ENCODE results near the gene NEK7.
"Not testable (repeated sequence)": the region's sequence is repeated elsewhere in the genome, so short reads cannot be mapped to it uniquely, and the experiment has no call there.

Gene NEK7

GRCh38 chr1:198171667-198172540 is 15.1 kb downstream of the NEK7 start:
- DNase-seq (ENCODE audit: low read depth) = no peak

GRCh38 chr1:198173832-198174231 is 17.0 kb downstream of the NEK7 start:
- no peak for DNase-seq (ENCODE audit: low read depth)

GRCh38 chr1:198174297-198174696 is 17.5 kb downstream of the NEK7 start:
- DNase-seq (ENCODE audit: low read depth) = no peak

DNA sequence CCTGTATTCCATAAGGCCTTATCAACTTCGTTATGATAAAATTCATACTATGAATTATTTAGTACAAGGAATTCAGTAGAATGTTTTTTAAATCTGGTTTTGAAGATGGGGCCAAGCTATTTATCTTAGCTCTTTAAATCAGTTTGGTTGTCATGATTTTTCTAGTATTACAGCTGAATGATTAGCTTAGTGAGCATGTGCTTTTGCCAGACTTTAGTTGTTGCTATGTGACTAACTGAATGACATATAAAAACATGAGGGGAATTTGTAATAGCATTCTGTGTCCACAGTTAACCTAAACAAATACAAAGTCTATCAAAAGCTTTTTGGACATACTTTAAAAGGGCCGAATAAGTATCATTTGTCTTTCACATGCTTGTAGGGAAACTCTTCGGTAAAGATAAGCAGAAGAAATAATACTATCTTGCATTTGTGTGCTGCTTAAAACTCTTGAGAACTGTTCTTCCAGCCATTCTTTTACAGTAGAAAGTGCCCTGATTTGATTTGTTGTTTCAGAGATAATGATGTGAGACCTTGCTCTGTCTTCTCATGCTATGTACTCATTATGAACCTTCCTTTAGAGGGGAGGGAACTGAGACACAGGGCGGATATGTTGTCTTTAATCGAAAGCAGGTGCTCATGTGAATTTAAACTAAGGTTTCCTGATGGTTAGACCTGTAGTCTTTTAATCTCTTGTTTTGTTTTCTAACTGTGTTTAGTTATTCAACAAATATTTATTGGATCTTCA is 18.8 kb downstream of the NEK7 start:
- DNase-seq (ENCODE audit: low read depth) = no peak

DNA sequence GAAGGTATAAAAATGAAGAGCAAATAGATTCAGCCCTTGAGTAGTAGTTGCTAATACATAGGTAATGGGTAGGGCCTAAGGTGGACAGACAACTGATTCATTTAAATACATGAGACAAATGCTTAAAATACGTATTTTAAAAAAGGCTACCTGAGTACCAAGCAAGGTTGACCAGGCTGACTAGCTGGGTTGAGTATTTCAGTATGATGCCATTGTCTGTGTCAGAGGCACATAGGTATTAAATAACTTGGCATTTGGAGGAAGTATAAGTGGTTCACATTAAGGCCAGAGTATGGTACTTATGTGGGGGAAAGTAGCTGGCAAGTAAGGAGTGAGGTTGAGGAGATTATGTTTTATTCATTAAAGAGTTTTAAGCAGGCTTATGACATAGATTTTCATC is 19.4 kb downstream of the NEK7 start:
- no peak for DNase-seq (ENCODE audit: low read depth)

DNA sequence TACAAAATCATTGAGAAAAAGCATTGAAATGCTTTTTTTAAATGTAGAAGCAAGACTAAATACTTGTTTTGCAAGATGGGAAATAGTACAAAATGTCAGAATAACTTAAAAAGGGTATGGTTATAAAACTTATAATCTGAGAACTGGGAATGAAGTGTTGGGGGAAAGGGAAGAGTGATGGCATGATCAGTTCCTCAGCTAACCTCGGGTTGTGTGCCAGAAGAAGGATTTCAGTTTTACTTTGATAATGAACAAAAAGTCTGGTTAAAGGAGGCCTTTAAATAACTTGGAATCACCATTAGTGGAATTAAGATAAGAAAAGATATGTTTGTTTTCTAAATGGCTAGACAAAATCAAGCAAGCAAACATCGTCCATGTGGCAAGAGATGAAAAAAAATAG is 20.7 kb downstream of the NEK7 start:
- DNase-seq (ENCODE audit: low read depth) = no peak

GRCh38 chr1:198178615-198179014 is 21.8 kb downstream of the NEK7 start:
- DNase-seq (ENCODE audit: low read depth) = no peak

DNA sequence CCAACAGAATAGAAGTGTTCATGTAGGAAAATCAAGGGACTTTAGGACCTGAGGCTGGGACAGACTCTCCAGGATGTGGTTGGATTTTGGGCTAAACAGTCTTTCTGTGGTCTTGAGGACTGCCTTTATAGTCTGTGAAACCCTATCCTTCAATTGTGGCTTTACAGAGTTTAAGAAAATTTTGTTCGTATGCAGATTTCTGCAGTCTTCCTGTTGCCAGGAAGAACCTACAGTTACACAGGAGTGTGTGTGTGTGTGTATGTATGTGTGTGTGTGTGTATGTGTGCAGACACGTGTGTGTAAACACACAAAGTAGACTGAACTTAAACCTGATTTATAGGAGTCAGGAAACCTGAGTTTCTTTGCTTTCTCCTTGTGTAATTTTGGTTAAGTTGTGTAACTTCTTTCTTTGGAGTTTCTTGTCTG is 22.8 kb downstream of the NEK7 start:
- no peak for DNase-seq (ENCODE audit: low read depth)

DNA sequence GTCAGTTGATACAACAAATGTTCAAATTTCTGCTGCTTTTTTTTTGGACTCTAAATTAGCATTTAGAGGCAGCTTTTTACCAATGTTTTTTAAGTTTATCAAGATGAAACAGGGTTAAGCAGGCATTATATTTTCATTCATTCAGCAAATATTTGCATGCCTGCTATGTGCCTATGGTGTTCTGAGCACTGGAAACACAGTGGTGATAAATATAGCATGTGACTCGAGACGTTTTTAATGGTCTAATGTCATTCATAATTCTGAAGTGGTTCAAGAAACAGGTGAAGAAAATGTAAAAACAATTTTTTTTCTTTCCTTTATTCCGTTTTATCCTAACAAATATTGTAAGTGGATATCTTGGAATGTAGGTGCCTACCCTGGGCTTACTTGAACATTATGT is 26.8 kb downstream of the NEK7 start:
- DNase-seq (ENCODE audit: low read depth) = no peak

DNA sequence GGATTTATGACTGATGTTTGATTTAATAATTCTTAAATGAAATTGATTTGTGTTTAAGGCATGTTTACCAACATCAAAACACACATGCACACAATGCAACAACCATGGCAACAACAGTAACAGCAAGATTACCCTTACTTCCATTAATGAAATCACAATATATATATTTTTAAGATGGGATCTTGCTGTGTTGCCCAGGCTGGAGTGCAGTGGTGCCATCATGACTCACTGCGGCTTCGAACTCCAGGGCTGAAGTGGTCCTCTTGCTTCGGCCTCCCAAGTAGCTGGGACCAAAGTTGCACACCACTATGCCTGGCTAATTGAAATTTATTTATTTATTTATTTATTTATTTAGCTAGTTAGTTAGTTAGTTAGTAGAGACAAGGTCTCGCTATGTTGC is 27.7 kb downstream of the NEK7 start:
- DNase-seq (ENCODE audit: low read depth) = no peak

GRCh38 chr1:198185146-198185545 is 28.3 kb downstream of the NEK7 start:
- DNase-seq (ENCODE audit: low read depth) = no peak

- DNase-seq (ENCODE audit: low read depth) = no peak
Observed at GRCh38 chr1:198185759-198186158, 29.0 kb downstream of the NEK7 start.

DNA sequence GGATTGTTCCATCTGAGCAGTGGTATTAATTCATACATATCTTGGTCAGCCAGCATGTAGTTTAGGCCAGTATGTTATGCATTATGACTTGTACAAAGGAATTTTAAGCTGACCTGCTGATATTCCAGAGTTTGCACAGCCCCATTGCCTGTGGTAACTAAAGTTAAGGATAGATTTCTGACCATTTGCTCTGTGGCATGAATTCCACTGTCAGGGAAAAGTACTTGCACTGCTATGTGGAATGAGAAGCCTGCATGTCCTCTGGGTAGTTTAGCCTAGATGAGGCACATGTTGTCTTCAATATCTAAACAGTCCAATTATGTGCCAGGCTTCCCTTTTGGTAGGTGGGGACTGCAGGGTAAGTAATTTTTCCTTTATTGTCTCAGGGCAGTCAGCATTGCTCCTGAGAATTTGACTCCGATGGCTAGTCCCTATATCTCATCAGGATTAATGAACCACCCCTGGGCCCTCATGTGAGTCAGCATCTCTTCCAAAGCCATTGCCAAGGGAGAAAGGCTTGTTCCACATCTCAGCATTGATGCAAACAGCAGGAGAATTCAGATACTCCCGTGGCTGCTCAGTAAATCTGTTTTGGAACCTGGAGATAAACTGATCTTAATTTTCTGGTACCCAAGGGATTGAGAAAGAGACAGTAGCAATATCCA is 30.2 kb downstream of the NEK7 start:
- no peak for DNase-seq (ENCODE audit: low read depth)

- DNase-seq (ENCODE audit: low read depth) = no peak
Observed at GRCh38 chr1:198187973-198188588, 31.3 kb downstream of the NEK7 start.

DNA sequence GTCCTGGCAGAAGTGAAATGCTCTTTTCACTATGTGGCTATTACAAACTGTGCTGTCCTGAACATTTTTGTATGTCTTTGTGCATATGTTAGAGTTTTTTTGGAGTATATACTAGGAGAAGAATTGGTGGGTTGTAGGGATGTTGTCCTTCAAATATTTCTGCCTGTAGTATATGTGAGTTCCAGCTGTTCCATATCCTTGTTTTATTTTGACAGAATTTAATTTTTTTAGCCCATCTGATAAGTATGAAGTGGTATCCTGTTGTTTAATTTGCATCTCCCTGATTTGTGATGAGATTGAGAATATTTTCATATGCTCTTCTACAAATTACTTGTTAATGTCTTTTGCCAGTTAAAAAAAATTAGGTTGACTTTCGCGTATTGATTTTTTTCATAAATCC is 34.3 kb downstream of the NEK7 start:
- DNase-seq (ENCODE audit: low read depth) = no peak

- not testable (repeated sequence) for DNase-seq (ENCODE audit: low read depth)
Observed at GRCh38 chr1:198193871-198194270, 37.1 kb downstream of the NEK7 start.

DNA sequence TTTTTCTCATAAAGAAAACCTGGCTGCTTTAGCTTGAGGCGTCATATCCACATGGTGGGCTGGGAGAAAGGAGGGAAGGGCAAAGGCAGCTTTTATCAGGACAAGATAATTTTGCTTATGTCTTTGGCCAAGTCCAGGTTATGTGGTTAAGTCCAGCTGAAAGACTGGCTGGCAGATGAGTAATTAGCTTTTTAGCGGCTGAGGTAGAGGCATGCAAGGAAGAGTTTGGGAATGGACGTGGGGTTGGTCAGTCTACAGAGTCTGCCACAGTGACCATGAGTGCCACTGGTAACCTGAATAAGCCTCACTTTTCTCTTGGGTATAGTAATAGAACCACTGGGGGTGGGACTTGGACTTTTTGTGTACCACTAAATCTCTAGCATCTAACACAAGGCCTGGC is 39.8 kb downstream of the NEK7 start:
- DNase-seq (ENCODE audit: low read depth) = no peak

- no peak for DNase-seq (ENCODE audit: low read depth)
Observed at GRCh38 chr1:198197285-198197684, 40.5 kb downstream of the NEK7 start.

GRCh38 chr1:198199105-198199504 is 42.3 kb downstream of the NEK7 start:
- no peak for DNase-seq (ENCODE audit: low read depth)

DNA sequence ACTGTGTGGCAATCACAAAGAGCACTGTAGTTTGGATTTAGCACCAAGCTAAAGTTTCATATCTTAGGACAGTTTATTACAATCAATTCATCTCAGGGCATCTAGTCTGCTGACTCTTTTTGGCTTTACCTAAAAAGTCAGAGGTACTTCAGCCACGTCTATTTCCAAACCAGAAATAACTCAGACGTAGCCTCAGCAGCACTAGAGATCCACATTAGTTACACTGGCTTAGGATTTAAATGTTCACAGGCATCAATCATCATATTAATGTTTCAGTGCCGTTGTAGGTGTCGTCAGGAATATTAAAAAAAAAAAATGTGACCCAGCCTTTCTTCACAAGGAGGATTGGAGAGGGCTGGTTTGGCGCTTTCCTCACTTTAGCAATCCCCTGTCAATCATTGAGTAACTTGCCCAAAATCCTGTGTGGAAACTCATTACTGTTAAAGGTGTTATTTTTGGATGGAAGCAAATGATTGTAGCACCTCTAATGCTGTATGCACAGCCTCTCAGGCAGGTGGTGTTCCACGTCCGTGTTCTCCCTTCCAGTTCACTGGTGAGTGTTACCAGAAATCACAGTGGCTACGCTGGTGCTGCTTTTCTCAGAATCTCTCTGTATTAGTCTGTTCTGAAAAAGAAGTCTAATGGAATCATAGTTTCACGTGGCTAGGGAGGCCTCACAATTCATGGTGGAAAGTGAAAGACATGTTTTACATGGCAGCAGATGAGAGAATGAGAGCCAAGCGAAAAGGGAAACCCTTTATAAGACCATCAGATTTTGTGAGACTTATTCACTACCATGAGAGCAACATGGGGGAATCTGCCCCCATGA is 45.4 kb downstream of the NEK7 start:
- DNase-seq (ENCODE audit: low read depth) = peak; percentile 9

GRCh38 chr1:198203434-198203833 is 46.6 kb downstream of the NEK7 start:
- DNase-seq (ENCODE audit: low read depth) = no peak

All from activated T-helper 9 cell treated with anti-CD3 and anti-CD28 coated beads, Interleukin-2, amount 50 U/mL, for 16 hours (primary cell).